Right kidney (tissue), 1 donor: ENCODE data around the gene TRIM13.
"Not testable (repeated sequence)": the region's sequence is repeated elsewhere in the genome, so short reads cannot be mapped to it uniquely, and the experiment has no call there.

ENCODE experiments used
- DNase-seq: peaks from one replicate; pipeline ENCODE4 v3.0.0-alpha.2; 2016

Gene TRIM13

GRCh38 chr13:50055454-50055853 is 58.6 kb downstream of the TRIM13 start:
- DNase-seq, result no peak

DNA sequence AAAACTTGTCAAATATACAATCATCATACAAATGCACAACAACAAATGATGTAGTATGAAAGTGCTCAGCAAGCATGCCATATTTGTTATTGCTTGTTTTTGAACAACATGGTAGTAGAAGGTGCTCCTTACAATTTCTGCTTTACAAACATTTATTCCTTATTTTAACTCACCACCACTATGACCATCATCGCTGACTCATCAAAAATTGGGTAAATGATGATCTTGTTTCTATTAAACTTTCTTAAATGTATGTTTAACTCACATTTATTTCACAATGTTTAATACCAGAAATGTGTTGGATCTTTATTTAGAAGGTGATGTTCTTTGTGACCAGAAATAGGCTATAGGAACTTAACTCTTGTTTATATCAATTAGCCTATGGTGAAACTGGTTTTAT is 63.9 kb downstream of the TRIM13 start:
- no peak for DNase-seq

DNA sequence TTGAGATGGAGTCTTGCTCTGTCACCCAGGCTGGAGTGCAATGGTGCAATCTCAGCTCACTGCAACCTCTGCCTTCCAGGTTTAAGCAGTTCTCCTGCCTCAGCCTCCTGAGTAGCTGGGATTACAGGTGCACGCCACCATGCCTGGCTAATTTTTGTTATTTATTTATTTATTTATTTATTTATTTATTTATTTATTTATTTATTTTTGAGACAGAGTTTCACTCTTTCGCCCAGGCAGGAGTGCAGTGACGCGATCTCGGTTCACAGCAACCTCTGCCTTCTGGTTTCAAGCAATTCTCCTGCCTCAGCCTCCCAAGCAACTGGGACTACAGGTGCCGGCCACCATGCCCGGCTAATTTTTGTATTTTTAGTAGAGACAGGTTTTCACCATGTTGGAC is 65.5 kb downstream of the TRIM13 start:
- not testable (repeated sequence) for DNase-seq

DNA sequence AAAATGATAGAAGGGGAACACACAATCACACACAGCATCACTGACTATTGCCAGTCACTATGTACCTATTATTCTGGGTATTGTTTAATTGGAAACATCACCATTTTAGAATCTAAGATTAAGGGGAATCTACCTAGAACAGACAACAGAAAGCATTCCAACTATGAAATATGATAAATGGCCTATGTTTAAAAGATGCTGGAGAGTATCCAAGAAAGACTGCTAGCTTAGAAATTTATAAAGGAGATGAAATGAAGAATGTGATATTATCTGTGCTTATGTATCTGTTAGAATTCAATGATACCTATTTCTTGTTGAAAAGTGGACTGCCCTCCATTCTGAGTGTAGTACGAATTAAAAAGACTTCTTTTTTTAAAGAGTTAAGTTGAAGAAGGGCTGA is 68.9 kb downstream of the TRIM13 start:
- no peak for DNase-seq
